ENCODE results near the gene MTFP1.
"Not testable (repeated sequence)": the region's sequence is repeated elsewhere in the genome, so short reads cannot be mapped to it uniquely, and the experiment has no call there.

Gene MTFP1

DNA sequence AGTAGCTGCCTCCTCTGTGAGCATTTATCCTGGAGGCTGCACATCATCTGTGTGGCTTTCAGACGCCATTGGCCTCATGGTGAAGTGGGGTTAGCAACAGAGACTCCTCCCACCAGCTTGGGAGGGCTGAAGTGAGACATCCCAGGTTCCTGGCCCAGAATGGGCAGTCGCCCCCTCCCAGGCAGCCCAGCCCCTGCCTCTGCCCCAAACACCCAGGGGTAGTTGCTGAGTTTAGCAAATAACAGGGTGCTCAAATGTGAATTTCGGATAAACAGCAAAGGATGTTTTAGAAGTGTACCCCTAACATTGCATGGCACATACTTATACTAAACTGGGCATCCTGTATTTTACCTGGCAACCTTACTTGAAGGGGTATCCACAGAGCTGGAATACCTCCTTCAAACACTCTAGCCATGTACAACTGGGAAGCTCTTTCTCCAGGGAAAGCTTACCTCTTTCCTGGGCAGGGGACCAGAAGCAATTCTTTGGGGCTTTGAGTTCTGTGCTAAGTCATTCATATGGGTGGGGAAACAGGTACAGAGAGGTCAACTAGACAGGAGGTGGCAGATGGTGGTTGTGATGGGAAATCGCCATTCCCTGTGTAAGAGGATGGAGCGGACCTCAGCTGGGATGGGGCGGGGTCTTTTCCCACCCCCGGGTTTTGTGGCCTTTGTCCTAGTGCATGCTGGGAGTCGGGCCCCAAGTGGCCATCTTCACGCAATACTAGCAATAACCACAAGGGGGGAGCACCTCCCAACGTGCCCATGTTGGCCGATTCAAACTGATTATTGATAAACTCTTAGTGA is 19.3 kb downstream of the MTFP1 start:
- no peaks in the 10 kb centered on the region for H3K36me3 ChIP-seq (ENCODE audit: insufficient read depth)
- no peaks in the 10 kb centered on the region for H3K79me2 ChIP-seq (ENCODE audit: insufficient read depth, low read depth)
- no peak overlapping the region for H3K27ac ChIP-seq
- no peak overlapping the region for H3K9ac ChIP-seq
- no peaks in the 10 kb centered on the region for H4K20me1 ChIP-seq (ENCODE audit: insufficient read depth)
- peaks cover 34% of the 10 kb centered on the region for H3K27me3 ChIP-seq (ENCODE audit: insufficient read depth, low read depth)
- H3K4me2 ChIP-seq, result peak overlapping the region; percentile 31; the same call in 1 of the 2 replicates
- TF ChIP-seq CTCF (conservative IDR thresholded peaks at IDR 0.05; ENCODE audit: low read depth, low read length), result peak; percentile 80; the same call in 1 of the 2 replicates
- no peak overlapping the region for H3K4me3 ChIP-seq (IDR thresholded peaks at IDR 0.05; ENCODE audit: insufficient read depth, low read depth, low read length)
- peak overlapping the region; percentile 4; the same call in 1 of the 2 replicates for H2AFZ ChIP-seq (ENCODE audit: low read depth)
- H3K4me1 ChIP-seq (ENCODE audit: low read depth, poor library complexity, severe bottlenecking), result peaks cover 35% of the 10 kb centered on the region

- H3K9ac ChIP-seq, result no peak overlapping the region
- no peaks in the 10 kb centered on the region for H4K20me1 ChIP-seq (ENCODE audit: insufficient read depth)
- H3K4me2 ChIP-seq, result no peak overlapping the region
- H3K4me3 ChIP-seq (IDR thresholded peaks at IDR 0.05; ENCODE audit: insufficient read depth, low read depth, low read length), result no peak overlapping the region
- no peaks in the 10 kb centered on the region for H3K36me3 ChIP-seq (ENCODE audit: insufficient read depth)
- no peak overlapping the region for H3K27ac ChIP-seq
- peaks cover 29% of the 10 kb centered on the region for H3K27me3 ChIP-seq (ENCODE audit: insufficient read depth, low read depth)
- no peaks in the 10 kb centered on the region for H3K79me2 ChIP-seq (ENCODE audit: insufficient read depth, low read depth)
- peaks cover 35% of the 10 kb centered on the region for H3K4me1 ChIP-seq (ENCODE audit: low read depth, poor library complexity, severe bottlenecking)
- TF ChIP-seq CTCF (conservative IDR thresholded peaks at IDR 0.05; ENCODE audit: low read depth, low read length), result peak; percentile 16; the same call in 1 of the 2 replicates
- H2AFZ ChIP-seq (ENCODE audit: low read depth), result peak overlapping the region; percentile 4; the same call in 1 of the 2 replicates
Measured at GRCh38 chr22:30445438-30446145, 20.0 kb downstream of the MTFP1 start.

- peaks cover 21% of the 10 kb centered on the region for H3K4me1 ChIP-seq (ENCODE audit: low read depth, poor library complexity, severe bottlenecking)
- no peak overlapping the region for H3K9ac ChIP-seq
- H3K4me2 ChIP-seq, result no peak overlapping the region
- H3K27me3 ChIP-seq (ENCODE audit: insufficient read depth, low read depth), result peaks cover 17% of the 10 kb centered on the region; the same call in 1 of the 2 replicates
- no peaks in the 10 kb centered on the region for H3K36me3 ChIP-seq (ENCODE audit: insufficient read depth)
- no peaks in the 10 kb centered on the region for H4K20me1 ChIP-seq (ENCODE audit: insufficient read depth)
- no peak overlapping the region for H2AFZ ChIP-seq (ENCODE audit: low read depth)
- H3K79me2 ChIP-seq (ENCODE audit: insufficient read depth, low read depth), result no peaks in the 10 kb centered on the region
- TF ChIP-seq CTCF (conservative IDR thresholded peaks at IDR 0.05; ENCODE audit: low read depth, low read length), result no peak
- H3K4me3 ChIP-seq (IDR thresholded peaks at IDR 0.05; ENCODE audit: insufficient read depth, low read depth, low read length), result no peak overlapping the region
- H3K27ac ChIP-seq, result no peak overlapping the region
Measured at GRCh38 chr22:30447656-30448055, 22.1 kb downstream of the MTFP1 start.

DNA sequence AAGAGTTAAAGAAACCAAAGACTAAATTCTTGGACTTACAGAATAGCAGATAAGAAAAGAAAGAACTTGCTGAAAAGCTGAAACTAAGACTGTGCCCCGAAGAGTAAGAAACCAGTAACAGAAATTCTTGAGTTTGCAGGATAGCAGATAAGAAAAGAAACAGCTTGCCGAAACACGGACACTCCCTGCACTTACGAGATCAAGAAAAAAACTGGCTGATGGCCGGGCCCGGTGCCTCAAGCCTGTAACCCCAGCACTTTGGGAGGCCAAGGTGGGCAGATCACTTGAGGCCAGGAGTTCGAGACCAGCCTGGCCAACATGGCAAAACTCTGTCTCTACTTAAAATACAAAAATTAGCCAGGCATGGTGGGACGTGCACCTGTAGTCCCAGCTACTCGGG is 25.9 kb downstream of the MTFP1 start:
- peaks cover 17% of the 10 kb centered on the region; the same call in 1 of the 2 replicates for H3K27me3 ChIP-seq (ENCODE audit: insufficient read depth, low read depth)
- H2AFZ ChIP-seq (ENCODE audit: low read depth); H3K4me3 ChIP-seq (IDR thresholded peaks at IDR 0.05; ENCODE audit: insufficient read depth, low read depth, low read length); H3K79me2 ChIP-seq (ENCODE audit: insufficient read depth, low read depth); H4K20me1 ChIP-seq (ENCODE audit: insufficient read depth); H3K4me2 ChIP-seq; H3K36me3 ChIP-seq (ENCODE audit: insufficient read depth); H3K4me1 ChIP-seq (ENCODE audit: low read depth, poor library complexity, severe bottlenecking); H3K27ac ChIP-seq; H3K9ac ChIP-seq: not testable (repeated sequence)

Data from KMS-11 (cell line).